Measurements from ENCODE around the gene ANXA10. TPM values are rescaled to one million over a fixed set of nuclear protein-coding genes. Genes with fewer than 3 reads are reported as not detected.

Gene ANXA10
- polyA plus RNA-seq (2012; ENCODE audit: insufficient read length, low read depth) = not detected

- TF ChIP-seq SIN3A (IDR thresholded peaks at IDR 0.05; ENCODE audit: borderline replicate concordance, insufficient read depth, low read length) (no peak), TAF1 (IDR thresholded peaks at IDR 0.05; ENCODE audit: borderline replicate concordance, insufficient read depth, low read length) (no peak), FOXP2 (optimal IDR thresholded peaks at IDR 0.05; ENCODE audit: borderline replicate concordance, extremely low read depth, extremely low read length, insufficient read depth) (no peak), POLR2AphosphoS5 (IDR thresholded peaks at IDR 0.05; ENCODE audit: low read depth, low read length) (no peak), REST (IDR thresholded peaks at IDR 0.05; ENCODE audit: insufficient read depth in 1 of 2, low read depth in 2 of 2, low read length in 2 of 2) (no peak)
Observed at GRCh38 chr4:168092176-168092712, at the start of gene ANXA10. TSS of gene ANXA10 (plus strand) at chr4:168092537. CDS start at chr4:168092701, 164 bp downstream.

- TF ChIP-seq SIN3A (IDR thresholded peaks at IDR 0.05; ENCODE audit: borderline replicate concordance, insufficient read depth, low read length) (no peak), TAF1 (IDR thresholded peaks at IDR 0.05; ENCODE audit: borderline replicate concordance, insufficient read depth, low read length) (no peak), REST (IDR thresholded peaks at IDR 0.05; ENCODE audit: insufficient read depth in 1 of 2, low read depth in 2 of 2, low read length in 2 of 2) (no peak), FOXP2 (optimal IDR thresholded peaks at IDR 0.05; ENCODE audit: borderline replicate concordance, extremely low read depth, extremely low read length, insufficient read depth) (no peak), POLR2AphosphoS5 (IDR thresholded peaks at IDR 0.05; ENCODE audit: low read depth, low read length) (no peak)
Observed at GRCh38 chr4:168045354-168045753, 47.0 kb upstream of the ANXA10 start.

- TF ChIP-seq TAF1 (IDR thresholded peaks at IDR 0.05; ENCODE audit: borderline replicate concordance, insufficient read depth, low read length) = no peak
- no peak for TF ChIP-seq FOXP2 (optimal IDR thresholded peaks at IDR 0.05; ENCODE audit: borderline replicate concordance, extremely low read depth, extremely low read length, insufficient read depth)
Observed at GRCh38 chr4:168050002-168050401, 42.3 kb upstream of the ANXA10 start.

GRCh38 chr4:168051526-168051925 lies 40.8 kb upstream of the ANXA10 start:
- TF ChIP-seq TAF1 (IDR thresholded peaks at IDR 0.05; ENCODE audit: borderline replicate concordance, insufficient read depth, low read length) (no peak), SIN3A (IDR thresholded peaks at IDR 0.05; ENCODE audit: borderline replicate concordance, insufficient read depth, low read length) (no peak), POLR2AphosphoS5 (IDR thresholded peaks at IDR 0.05; ENCODE audit: low read depth, low read length) (no peak), FOXP2 (optimal IDR thresholded peaks at IDR 0.05; ENCODE audit: borderline replicate concordance, extremely low read depth, extremely low read length, insufficient read depth) (no peak), REST (IDR thresholded peaks at IDR 0.05; ENCODE audit: insufficient read depth in 1 of 2, low read depth in 2 of 2, low read length in 2 of 2) (no peak)

GRCh38 chr4:168057412-168057811 lies 34.9 kb upstream of the ANXA10 start:
- TF ChIP-seq REST (IDR thresholded peaks at IDR 0.05; ENCODE audit: insufficient read depth in 1 of 2, low read depth in 2 of 2, low read length in 2 of 2) = no peak
- no peak for TF ChIP-seq TAF1 (IDR thresholded peaks at IDR 0.05; ENCODE audit: borderline replicate concordance, insufficient read depth, low read length)
- TF ChIP-seq FOXP2 (optimal IDR thresholded peaks at IDR 0.05; ENCODE audit: borderline replicate concordance, extremely low read depth, extremely low read length, insufficient read depth) = no peak
- no peak for TF ChIP-seq POLR2AphosphoS5 (IDR thresholded peaks at IDR 0.05; ENCODE audit: low read depth, low read length)

Measured in PFSK-1 (cell line).